HG02870 (cell line): Measurements from ENCODE around the gene TMEM72.

Experiments
- ATAC-seq: cut with Tn5 transposase; IDR thresholded peaks from one replicate; pipeline ENCODE4 v1.9.1; 2021; ENCODE audit warnings: mild to moderate bottlenecking, moderate library complexity; ENCODE audit not compliant: unreplicated experiment

TMEM72 gene

GRCh38 chr10:44889834-44890233, 21.3 kb upstream of the TMEM72 start:
- no peak for ATAC-seq

GRCh38 chr10:44890696-44891563, 20.2 kb upstream of the TMEM72 start:
- ATAC-seq, result no peak

GRCh38 chr10:44891721-44892120, 19.4 kb upstream of the TMEM72 start:
- no peak for ATAC-seq

- ATAC-seq, result no peak
Observed at GRCh38 chr10:44893604-44894468, 17.3 kb upstream of the TMEM72 start.

- no peak for ATAC-seq
Observed at GRCh38 chr10:44894691-44895090, 16.4 kb upstream of the TMEM72 start.

GRCh38 chr10:44895280-44895679, 15.9 kb upstream of the TMEM72 start:
- no peak for ATAC-seq

- no peak for ATAC-seq
Observed at GRCh38 chr10:44897049-44897448, 14.1 kb upstream of the TMEM72 start.

GRCh38 chr10:44898665-44899064, 12.5 kb upstream of the TMEM72 start:
- ATAC-seq, result no peak

GRCh38 chr10:44899450-44900080, 11.6 kb upstream of the TMEM72 start:
- no peak for ATAC-seq

GRCh38 chr10:44902941-44903545, 8.1 kb upstream of the TMEM72 start:
- no peak for ATAC-seq

GRCh38 chr10:44906486-44906885, 4.7 kb upstream of the TMEM72 start:
- no peak for ATAC-seq

GRCh38 chr10:44907556-44907955, 3.6 kb upstream of the TMEM72 start:
- no peak for ATAC-seq

- no peak for ATAC-seq
Observed at GRCh38 chr10:44908066-44908749, 2.9 kb upstream of the TMEM72 start.

GRCh38 chr10:44908936-44909630, 2.1 kb upstream of the TMEM72 start:
- no peak for ATAC-seq

GRCh38 chr10:44909910-44910309, 1.2 kb upstream of the TMEM72 start:
- ATAC-seq, result no peak

GRCh38 chr10:44910602-44911001, 535 bp upstream of the TMEM72 start:
- no peak for ATAC-seq

GRCh38 chr10:44911951-44912350, 814 bp downstream of the TMEM72 start:
- ATAC-seq, result no peak

GRCh38 chr10:44913350-44914081, 2.4 kb downstream of the TMEM72 start:
- ATAC-seq, result no peak

GRCh38 chr10:44914891-44915290, 3.8 kb downstream of the TMEM72 start:
- no peak for ATAC-seq
